ENCODE data around the gene TEX14. TPM values are rescaled to one million over a fixed set of nuclear protein-coding genes. Genes with fewer than 3 reads are reported as not detected.

Gene TEX14
- total RNA-seq, 1 experiment from 2014 or later = not detected

GRCh38 chr17:58538811-58539409, 152.9 kb downstream of the TEX14 start:
- no peak for DNase-seq (ENCODE audit: unreplicated experiment)
- BruUV-seq (replicated peaks) = no TSS peak
- H3K9me3 Mint-ChIP-seq (ENCODE audit: unreplicated experiment) = no peaks in the 10 kb centered on the region
- intact Hi-C loops (cut with micrococcal nuclease) = no loop called here
- H3K4me1 Mint-ChIP-seq (ENCODE audit: insufficient read depth, unreplicated experiment) = peaks cover 17% of the 10 kb centered on the region
- no peak overlapping the region for H3K27ac Mint-ChIP-seq (ENCODE audit: low read depth, unreplicated experiment)
- CTCF ChIA-PET = interaction anchor here (0.7 to 1.5 kb wide), 3 partner anchors 16 to 457 kb away, joined by 3 to 6 read pairs (median 4); no protein-coding TSS in a partner anchor
- POLR2A ChIA-PET = interaction anchor here (1.1 kb wide), 1 partner anchor 14 kb away, joined by 3 read pairs; no protein-coding TSS in a partner anchor
- H3K4me3 Mint-ChIP-seq (ENCODE audit: unreplicated experiment) = no peak overlapping the region
- TF ChIP-seq, protein P1, sequence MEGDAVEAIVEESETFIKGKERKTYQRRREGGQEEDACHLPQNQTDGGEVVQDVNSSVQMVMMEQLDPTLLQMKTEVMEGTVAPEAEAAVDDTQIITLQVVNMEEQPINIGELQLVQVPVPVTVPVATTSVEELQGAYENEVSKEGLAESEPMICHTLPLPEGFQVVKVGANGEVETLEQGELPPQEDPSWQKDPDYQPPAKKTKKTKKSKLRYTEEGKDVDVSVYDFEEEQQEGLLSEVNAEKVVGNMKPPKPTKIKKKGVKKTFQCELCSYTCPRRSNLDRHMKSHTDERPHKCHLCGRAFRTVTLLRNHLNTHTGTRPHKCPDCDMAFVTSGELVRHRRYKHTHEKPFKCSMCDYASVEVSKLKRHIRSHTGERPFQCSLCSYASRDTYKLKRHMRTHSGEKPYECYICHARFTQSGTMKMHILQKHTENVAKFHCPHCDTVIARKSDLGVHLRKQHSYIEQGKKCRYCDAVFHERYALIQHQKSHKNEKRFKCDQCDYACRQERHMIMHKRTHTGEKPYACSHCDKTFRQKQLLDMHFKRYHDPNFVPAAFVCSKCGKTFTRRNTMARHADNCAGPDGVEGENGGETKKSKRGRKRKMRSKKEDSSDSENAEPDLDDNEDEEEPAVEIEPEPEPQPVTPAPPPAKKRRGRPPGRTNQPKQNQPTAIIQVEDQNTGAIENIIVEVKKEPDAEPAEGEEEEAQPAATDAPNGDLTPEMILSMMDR (IDR thresholded peaks at IDR 0.05; ENCODE audit: unreplicated experiment) = no peak
- no peaks in the 10 kb centered on the region for H3K36me3 Mint-ChIP-seq (ENCODE audit: insufficient read depth, unreplicated experiment)
- no peaks in the 10 kb centered on the region for H3K27me3 Mint-ChIP-seq (ENCODE audit: insufficient read depth, unreplicated experiment)

- ChIA-PET CTCF (interaction anchor here (0.6 to 1.5 kb wide), 2 partner anchors 19 to 51 kb away, joined by 3 to 6 read pairs; no protein-coding TSS in a partner anchor), POLR2A (no interaction called here)
- Mint-ChIP-seq H3K4me1 (ENCODE audit: insufficient read depth, unreplicated experiment) (peaks cover 17% of the 10 kb centered on the region), H3K4me3 (ENCODE audit: unreplicated experiment) (no peak overlapping the region), H3K27me3 (ENCODE audit: insufficient read depth, unreplicated experiment) (no peaks in the 10 kb centered on the region), H3K27ac (ENCODE audit: low read depth, unreplicated experiment) (no peak overlapping the region), H3K9me3 (ENCODE audit: unreplicated experiment) (no peaks in the 10 kb centered on the region), H3K36me3 (ENCODE audit: insufficient read depth, unreplicated experiment) (no peaks in the 10 kb centered on the region)
- no peak for DNase-seq (ENCODE audit: unreplicated experiment)
- intact Hi-C loops (cut with micrococcal nuclease) = no loop called here
- BruUV-seq (replicated peaks) = no TSS peak
- TF ChIP-seq, protein P1 (IDR thresholded peaks at IDR 0.05; ENCODE audit: unreplicated experiment) = no peak
These were observed 154.6 kb downstream of the TEX14 start for GRCh38 chr17:58537266-58537665.

GRCh38 chr17:58536542-58536941, 155.3 kb downstream of the TEX14 start:
- TF ChIP-seq, protein P1 (IDR thresholded peaks at IDR 0.05; ENCODE audit: unreplicated experiment) = no peak
- Mint-ChIP-seq H3K27ac (ENCODE audit: low read depth, unreplicated experiment) (no peak overlapping the region), H3K4me3 (ENCODE audit: unreplicated experiment) (no peak overlapping the region), H3K9me3 (ENCODE audit: unreplicated experiment) (no peaks in the 10 kb centered on the region), H3K27me3 (ENCODE audit: insufficient read depth, unreplicated experiment) (no peaks in the 10 kb centered on the region), H3K36me3 (ENCODE audit: insufficient read depth, unreplicated experiment) (no peaks in the 10 kb centered on the region), H3K4me1 (ENCODE audit: insufficient read depth, unreplicated experiment) (peaks cover 17% of the 10 kb centered on the region)
- POLR2A ChIA-PET = interaction anchor here (0.7 kb wide), 1 partner anchor 194 kb away, joined by 3 read pairs; no protein-coding TSS in a partner anchor
- no peak for DNase-seq (ENCODE audit: unreplicated experiment)
- BruUV-seq (replicated peaks) = no TSS peak
- CTCF ChIA-PET = interaction anchor here (0.5 to 2.7 kb wide), 4 partner anchors 20 to 43 kb away, joined by 3 to 9 read pairs (median 3); no protein-coding TSS in a partner anchor
- intact Hi-C loops (cut with micrococcal nuclease) = no loop called here

- H3K4me3 Mint-ChIP-seq (ENCODE audit: unreplicated experiment) = no peak overlapping the region
- no peaks in the 10 kb centered on the region for H3K27me3 Mint-ChIP-seq (ENCODE audit: insufficient read depth, unreplicated experiment)
- TF ChIP-seq, protein P1 (IDR thresholded peaks at IDR 0.05; ENCODE audit: unreplicated experiment) = no peak
- H3K36me3 Mint-ChIP-seq (ENCODE audit: insufficient read depth, unreplicated experiment) = no peaks in the 10 kb centered on the region
- peaks cover 17% of the 10 kb centered on the region for H3K4me1 Mint-ChIP-seq (ENCODE audit: insufficient read depth, unreplicated experiment)
- peak overlapping the region; percentile 43 for H3K27ac Mint-ChIP-seq (ENCODE audit: low read depth, unreplicated experiment)
- peak; percentile 65 for DNase-seq (ENCODE audit: unreplicated experiment)
- BruUV-seq (replicated peaks) = no TSS peak
- ChIA-PET POLR2A (interaction anchor here (1.1 to 2.5 kb wide), 6 partner anchors 8 to 97 kb away, joined by 3 to 14 read pairs (median 7); a partner anchor contains a TSS), CTCF (interaction anchor here (0.6 to 2.7 kb wide), 4 partner anchors 16 to 480 kb away, joined by 3 to 9 read pairs (median 4); no protein-coding TSS in a partner anchor)
- intact Hi-C loops (cut with micrococcal nuclease) = no loop called here
- no peaks in the 10 kb centered on the region for H3K9me3 Mint-ChIP-seq (ENCODE audit: unreplicated experiment)
These were observed 156.4 kb downstream of the TEX14 start for GRCh38 chr17:58535431-58535830.
